H1 (cell line): ENCODE data around the gene TENT4A. TPM values are rescaled to one million over a fixed set of nuclear protein-coding genes. Genes with fewer than 3 reads are reported as not detected.

ENCODE experiments used
- CBX5 ChIP-seq: fragments of 300-800, 300-1000 bp; sonication (generic); IDR thresholded peaks from 2 replicates; pipeline ENCODE4 v1.7.1; 2016; ENCODE audit warnings: antibody characterized with exemption, low read length, low read depth
- CHD1 ChIP-seq: IDR thresholded peaks from 2 replicates; pipeline ENCODE4 v1.6.1; 2012; ENCODE audit warnings: low read depth, low read length, improper control_type of control experiment
- NANOG ChIP-seq: IDR thresholded peaks from 2 replicates; pipeline ENCODE4 v1.6.1; 2011; ENCODE audit warnings: low read length, low read depth, mild to moderate bottlenecking, inconsistent platforms; ENCODE audit not compliant: insufficient read depth, poor library complexity, severe bottlenecking
- TEAD4 ChIP-seq: IDR thresholded peaks from 2 replicates; pipeline ENCODE4 v1.6.1; 2012; ENCODE audit warnings: low read depth, low read length, inconsistent platforms, mixed read lengths
- polyA plus RNA-seq, 7 experiments: library from polyadenylated mRNA; depleted of rRNA in 3 of 7; stranded (reverse) in 5 of 7; unstranded in 2 of 7; fragments of >200 nt in 5 of 7; fragments of 200-250 nt in 2 of 7; gene quantifications; 1 replicate in 5 of 7; 2 replicates in 1 of 7; 4 replicates in 1 of 7; pipeline versions ENCODE4 v1.2.1 to v1.2.3, GENCODE V29; 2011 to 2013; ENCODE audit warnings: missing spikeins in 2 of 7, mixed read lengths in 2 of 7
- total RNA-seq: library from RNA; stranded (reverse); fragmentation: NEBNext Ultra II Directional; extraction: Animal tissue kit (Norgen Biotek cat#: 25700); gene quantifications from 2 replicates; pipeline ENCODE4 v1.2.1, GENCODE V29; 2021

Gene TENT4A
- total and polyA plus RNA-seq, 2 of the 8 experiments (the other 6 are each of a cell fraction or from before 2014, with no cell fraction given), result 8.9 to 25.1 TPM

DNA sequence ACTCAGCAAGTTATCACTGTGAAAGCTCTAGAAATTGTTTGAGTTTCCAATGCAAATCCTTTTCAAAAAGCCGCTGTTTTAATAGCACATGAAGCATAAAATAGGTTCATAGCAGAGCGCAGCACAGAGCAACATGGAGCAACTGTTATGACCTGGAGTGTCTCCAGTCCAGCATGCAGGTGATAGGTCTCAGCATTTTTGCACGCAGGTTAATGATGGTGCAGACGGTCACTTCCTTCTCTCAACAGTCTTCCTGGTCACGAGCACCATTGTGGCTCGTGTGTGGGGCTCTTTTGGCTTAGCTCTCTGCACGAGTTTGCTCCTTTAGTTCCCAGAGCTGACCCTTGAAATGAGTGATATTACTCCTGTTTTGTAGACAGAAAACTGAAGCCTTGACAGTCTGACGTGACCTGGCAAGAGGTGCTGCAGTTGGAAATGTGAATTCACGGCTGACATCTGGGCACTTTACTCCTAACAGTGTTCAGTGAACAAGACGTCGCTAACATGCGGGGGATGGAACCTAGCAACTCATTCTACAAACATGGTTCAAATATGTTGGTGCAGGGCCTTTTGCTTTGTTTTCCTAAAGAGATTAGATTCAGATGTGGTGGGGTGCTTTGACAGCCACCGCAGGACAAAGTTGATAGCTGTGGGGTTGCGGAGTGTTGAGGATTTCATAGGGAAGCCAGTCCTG lies 10.0 kb downstream of the TENT4A start (continued):
- no peak for TF ChIP-seq CBX5
- no peak for TF ChIP-seq TEAD4
- no peak for TF ChIP-seq CHD1
- no peak for TF ChIP-seq NANOG
- TF ChIP-seq, all 59 proteins: peak for 0
